H54 (cell line): ENCODE results near the gene EDC3.

Source experiments
- DNase-seq: peaks from one replicate; pipeline ENCODE4 v3.0.0; 2011; ENCODE audit warnings: low spot score, mixed read lengths; ENCODE audit not compliant: insufficient read length
- FAIRE-seq: peaks from 3 replicates; lab custom pipeline; 2011; peaks lifted over from hg19 to GRCh38; lab: Jason Lieb, UNC
- POLR2A ChIP-seq: IDR thresholded peaks from 2 replicates; pipeline ENCODE4 v1.6.1; 2011; ENCODE audit warnings: low read depth, mild to moderate bottlenecking, low read length

The EDC3 gene

DNA sequence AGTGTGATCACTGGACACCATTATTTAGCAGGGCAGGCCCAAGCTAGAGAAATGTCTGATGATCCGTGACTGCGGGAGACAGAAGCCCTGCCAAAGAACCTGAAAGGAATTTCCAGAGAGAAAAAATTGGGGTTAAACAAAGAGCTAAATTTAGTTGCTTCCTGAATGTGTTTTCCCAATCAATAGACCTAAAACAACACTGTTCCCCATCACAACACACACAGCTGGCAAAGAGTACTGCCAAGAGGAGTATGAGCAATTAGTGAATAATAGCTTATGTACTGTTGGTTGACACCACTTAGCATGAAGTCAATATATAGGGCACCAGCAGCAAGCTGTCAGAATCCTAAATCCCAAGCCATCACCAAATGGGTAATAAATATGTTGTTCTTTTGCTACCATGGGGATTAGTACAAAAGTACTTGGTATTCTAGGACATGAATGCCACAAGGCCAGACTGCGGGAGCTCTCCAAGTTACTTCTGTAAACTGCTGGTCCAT is 44.5 kb downstream of the EDC3 start:
- DNase-seq (no peak), FAIRE-seq (no peak)
- TF ChIP-seq POLR2A, result no peak

DNA sequence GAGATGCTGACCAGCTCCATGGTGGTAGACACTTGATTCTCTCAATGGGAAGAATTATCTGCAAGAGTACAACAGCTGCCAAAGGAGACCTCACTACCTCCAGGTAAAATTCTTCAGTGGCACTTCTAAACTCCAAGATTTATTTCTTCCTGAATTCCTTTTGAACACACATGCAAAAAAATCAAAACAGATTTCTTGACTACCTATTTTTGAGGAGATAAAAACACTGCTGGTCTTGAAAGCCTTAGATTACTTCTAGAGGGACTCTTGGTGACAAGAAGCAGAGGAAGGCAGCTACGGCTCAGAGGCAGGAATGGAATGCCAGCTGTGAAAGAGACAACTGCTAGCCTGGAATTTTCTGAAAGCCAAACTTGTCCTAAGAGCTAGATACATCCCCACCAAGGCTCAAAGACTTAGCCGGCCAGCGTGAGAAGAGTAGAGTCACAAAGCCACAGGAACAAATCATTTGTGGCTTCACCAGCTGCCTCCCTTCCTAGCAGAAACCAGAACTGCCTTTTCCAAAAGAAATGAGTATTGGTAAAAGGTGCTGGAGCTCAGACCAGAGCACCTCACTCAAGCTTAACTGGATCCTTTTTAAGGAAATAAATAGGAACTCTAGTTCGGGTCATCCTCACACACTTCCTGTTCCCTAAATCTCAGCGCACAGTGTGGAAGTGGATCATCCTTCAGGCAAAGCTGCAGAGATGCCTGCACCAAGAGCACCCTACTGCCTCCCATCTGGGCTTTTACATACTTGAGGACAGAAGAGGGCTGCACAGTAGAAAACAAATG is 47.6 kb downstream of the EDC3 start:
- no peak for TF ChIP-seq POLR2A
- no peak for DNase-seq
- FAIRE-seq, result no peak

DNA sequence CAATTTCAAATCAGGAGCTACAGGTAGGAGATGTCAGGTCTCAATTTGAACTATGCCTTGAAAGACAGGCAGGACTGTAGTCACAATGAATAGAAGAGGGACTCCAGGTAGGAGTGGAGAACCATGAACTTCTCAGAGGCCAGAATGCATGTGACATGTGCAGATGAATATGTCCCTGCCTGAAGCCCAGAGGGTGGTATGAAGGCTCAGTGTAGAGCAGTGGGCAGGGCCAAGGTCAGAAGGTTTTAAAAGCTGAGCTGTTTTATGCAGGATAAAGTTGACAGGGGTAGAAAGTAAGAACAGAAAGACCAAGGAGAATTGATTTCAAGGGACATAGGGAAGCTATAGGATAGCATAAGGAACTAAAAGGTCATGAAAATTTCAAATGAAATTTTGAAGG is 49.3 kb downstream of the EDC3 start:
- no peak for TF ChIP-seq POLR2A
- DNase-seq (no peak), FAIRE-seq (no peak)

DNA sequence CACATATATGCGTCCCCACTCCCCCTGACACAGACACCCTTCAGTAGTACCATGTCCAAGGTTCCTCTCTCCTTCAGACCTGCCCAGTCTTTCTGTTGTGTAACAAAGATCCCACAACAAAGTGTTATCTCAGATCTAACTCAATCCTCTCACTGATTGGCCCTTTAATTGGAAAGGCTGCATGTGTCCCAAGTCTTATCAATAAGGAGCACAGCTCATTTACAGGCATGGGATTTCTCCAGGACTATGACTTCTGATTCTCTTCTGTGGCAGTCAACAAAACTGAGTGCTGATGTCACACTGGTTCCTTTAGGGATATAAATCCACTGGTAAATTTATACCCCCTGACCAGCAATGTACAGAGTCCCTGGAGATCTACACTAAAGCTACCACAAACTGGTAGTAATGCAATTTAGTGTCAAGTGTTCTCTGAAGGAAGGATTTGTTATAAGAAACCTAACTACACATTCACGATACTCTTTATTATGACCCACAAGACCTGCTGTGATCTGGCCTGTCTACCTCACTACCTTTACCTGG is 52.1 kb downstream of the EDC3 start:
- no peak for FAIRE-seq
- no peak for DNase-seq
- TF ChIP-seq POLR2A, result no peak

- no peak for TF ChIP-seq POLR2A
- no peak for DNase-seq
- no peak for FAIRE-seq
Observed at GRCh38 chr15:74642734-74643664, 52.8 kb downstream of the EDC3 start.

GRCh38 chr15:74642348-74642733 is 53.5 kb downstream of the EDC3 start:
- no peak for TF ChIP-seq POLR2A
- DNase-seq, result no peak
- no peak for FAIRE-seq

- DNase-seq (no peak), FAIRE-seq (no peak)
- TF ChIP-seq POLR2A, result no peak
Observed at GRCh38 chr15:74641151-74641550, 54.7 kb downstream of the EDC3 start.

GRCh38 chr15:74636984-74637383 is 58.8 kb downstream of the EDC3 start:
- DNase-seq (no peak), FAIRE-seq (no peak)
- TF ChIP-seq POLR2A, result no peak

DNA sequence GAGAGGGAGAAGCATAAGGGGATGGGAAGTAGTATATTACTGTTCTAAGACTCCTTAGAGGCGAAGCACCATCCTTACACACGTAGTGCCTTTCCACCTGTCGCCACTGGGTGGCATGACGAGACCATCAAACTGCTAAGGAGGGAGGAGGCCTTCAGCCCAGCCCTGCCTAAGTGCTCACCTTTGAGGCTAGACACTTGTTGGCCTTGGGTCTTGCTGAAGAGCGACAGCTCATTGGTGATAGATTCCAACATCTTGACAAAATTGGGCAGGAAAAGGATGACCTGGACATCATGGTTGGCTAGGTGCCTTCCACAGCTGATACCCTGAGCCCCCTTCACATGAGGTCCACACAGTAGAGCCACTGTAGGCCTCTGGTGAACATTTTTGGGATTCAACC is 60.6 kb downstream of the EDC3 start:
- DNase-seq (peak; percentile 38), FAIRE-seq (no peak)
- no peak for TF ChIP-seq POLR2A

- TF ChIP-seq POLR2A, result no peak
- DNase-seq, result no peak
- no peak for FAIRE-seq
Observed at GRCh38 chr15:74633781-74634180, 62.0 kb downstream of the EDC3 start.

- no peak for DNase-seq
- no peak for FAIRE-seq
- no peak for TF ChIP-seq POLR2A
Observed at GRCh38 chr15:74632601-74633000, 63.2 kb downstream of the EDC3 start.

DNA sequence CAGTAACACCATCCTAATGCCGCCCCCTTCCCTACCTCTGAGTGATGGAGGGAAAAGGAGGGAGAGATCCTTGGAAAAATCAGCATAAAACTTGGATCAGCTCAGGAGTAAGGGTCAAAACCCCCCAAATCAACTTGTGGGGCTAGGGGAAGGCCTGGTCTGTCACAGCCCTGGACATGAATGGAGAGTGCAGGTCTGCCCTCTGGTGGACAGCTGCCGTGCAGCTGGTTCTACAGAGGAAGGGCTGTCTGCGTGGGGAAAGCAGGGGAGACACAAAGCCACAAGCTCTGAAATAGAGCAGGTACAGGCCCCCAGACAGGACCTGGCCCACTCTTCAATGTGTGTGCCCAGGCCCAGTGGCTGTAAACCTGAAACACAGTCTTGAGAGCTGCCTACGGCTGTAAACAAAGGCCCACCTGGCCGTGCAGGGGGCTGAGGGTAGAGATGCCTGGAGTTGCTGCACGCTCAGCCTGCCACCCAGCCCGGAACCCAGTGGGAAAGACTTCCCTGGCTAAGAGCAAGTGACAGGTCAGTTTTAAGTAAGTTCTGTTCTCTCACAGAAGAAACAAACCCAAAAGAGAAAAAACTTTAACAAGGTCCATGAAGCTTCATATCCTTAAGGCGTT is 63.8 kb downstream of the EDC3 start:
- no peak for TF ChIP-seq POLR2A
- DNase-seq (peak; percentile 48), FAIRE-seq (no peak)

- FAIRE-seq (no peak), DNase-seq (no peak)
- no peak for TF ChIP-seq POLR2A
Observed at GRCh38 chr15:74631408-74631807, 64.4 kb downstream of the EDC3 start.

DNA sequence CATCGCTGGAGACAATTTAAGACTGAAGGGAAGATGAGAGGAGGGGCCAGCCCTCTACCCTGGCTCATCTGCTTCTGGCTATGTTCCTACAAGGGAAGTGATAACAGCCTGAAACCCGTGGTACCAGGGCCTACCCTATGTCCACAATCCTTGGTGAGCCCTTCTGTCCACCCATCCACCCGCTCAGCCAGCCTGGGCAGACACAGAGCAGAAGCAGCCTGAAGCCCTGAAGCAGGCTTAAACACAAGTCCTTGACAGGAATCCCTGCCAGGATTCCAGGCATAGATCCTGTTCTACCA is 64.8 kb downstream of the EDC3 start:
- FAIRE-seq, result no peak

More for the DNA sequence above, 64.8 kb downstream of the EDC3 start:
- TF ChIP-seq POLR2A, result no peak
- DNase-seq, result no peak
